ENCODE data around the gene KRT14.

- no peak for TF ChIP-seq POLR2A (IDR thresholded peaks at IDR 0.05)
- no peak for TF ChIP-seq CTCF (IDR thresholded peaks at IDR 0.05)
Observed at GRCh38 chr17:41600318-41600717, 13.6 kb upstream of the KRT14 start.
